SU-DHL-6 (cell line): ENCODE measurements around the gene RIBC2.

ENCODE experiments used
- CTCF ChIP-seq: fragments of 200-600 bp; sonication (generic); IDR thresholded peaks from one replicate; pipeline ENCODE4 v1.5.1; 2017; ENCODE audit warnings: antibody characterized with exemption, mild to moderate bottlenecking, low read length, moderate library complexity; ENCODE audit not compliant: insufficient read depth, poor library complexity, severe bottlenecking
- EZH2phosphoT487 ChIP-seq: fragments of 200-600 bp; sonication (generic), shearing (Covaris generic); conservative IDR thresholded peaks from 2 replicates; pipeline ENCODE4 v1.6.1; 2018; ENCODE audit warnings: mild to moderate bottlenecking, antibody characterized with exemption, low read length, moderate library complexity, mixed read lengths

DNA sequence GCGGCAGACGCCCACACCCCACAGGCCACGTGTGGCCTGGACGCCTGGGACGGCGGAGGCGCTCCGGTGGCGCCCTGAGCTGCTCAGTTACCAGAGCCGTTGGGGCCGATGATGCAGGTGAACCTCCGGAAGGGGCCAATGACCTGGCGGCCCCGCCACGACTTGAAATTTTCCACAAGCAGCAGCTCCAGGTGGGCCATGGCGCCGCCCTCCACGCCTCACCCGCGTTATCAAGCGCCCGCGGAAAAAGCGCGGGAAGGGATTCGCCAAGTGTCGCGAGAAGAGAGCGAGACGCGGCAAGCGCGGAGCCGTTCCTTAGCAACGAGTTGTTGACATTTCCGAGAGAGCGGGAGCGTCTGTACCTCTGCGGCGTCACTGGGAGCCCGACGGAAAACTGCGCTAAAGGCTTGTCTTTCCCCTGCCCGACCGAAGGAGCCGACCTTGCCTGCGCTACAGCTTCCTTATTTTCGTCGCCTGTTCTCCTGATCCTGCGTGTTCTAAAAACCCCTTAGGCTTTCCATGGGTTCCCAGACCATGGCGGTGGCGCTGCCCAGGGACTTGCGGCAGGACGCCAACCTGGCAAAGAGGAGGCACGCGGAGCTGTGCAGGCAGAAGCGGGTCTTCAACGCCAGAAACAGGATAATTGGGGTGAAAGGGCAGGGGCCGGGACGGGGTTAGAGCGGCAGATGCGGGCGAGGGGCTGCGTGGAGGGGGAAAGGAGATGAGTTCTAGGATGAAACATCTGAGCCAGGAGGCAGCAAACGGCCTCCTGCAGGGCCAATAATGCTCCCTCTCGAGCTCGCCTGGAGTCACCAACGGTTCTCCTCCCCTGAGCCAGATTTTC is at the start of gene RIBC2, which contains the start of gene SMC1B:
- TF ChIP-seq CTCF, result no peak
- TF ChIP-seq EZH2phosphoT487, result no peak
